Epithelial cell of esophagus (primary cell): ENCODE data around the gene SNX30.

Experiments
- DNase-seq: peaks from one replicate; pipeline ENCODE4 v3.0.0; 2010; ENCODE audit warnings: low read depth
- H3K4me3 ChIP-seq: 2 replicates; pipeline ENCODE4 v1.5.1; 2011; ENCODE audit warnings: mild to moderate bottlenecking, low read length, control low read depth
- CTCF ChIP-seq: IDR thresholded peaks from 2 replicates; pipeline ENCODE4 v1.5.1; 2011; ENCODE audit warnings: low read depth, mild to moderate bottlenecking, low read length, control low read depth, inconsistent platforms; ENCODE audit not compliant: insufficient read depth; ENCODE audit errors: missing control alignments

The SNX30 gene

GRCh38 chr9:112846528-112847488, 96.2 kb downstream of the SNX30 start:
- TF ChIP-seq CTCF = no peak
- DNase-seq = no peak
- H3K4me3 ChIP-seq = no peak overlapping the region

- H3K4me3 ChIP-seq = no peak overlapping the region
- no peak for TF ChIP-seq CTCF
- no peak for DNase-seq
These were observed 98.0 kb downstream of the SNX30 start for GRCh38 chr9:112848316-112849151.

GRCh38 chr9:112849363-112849922, 98.9 kb downstream of the SNX30 start:
- TF ChIP-seq CTCF = no peak
- H3K4me3 ChIP-seq = no peak overlapping the region
- DNase-seq = no peak

GRCh38 chr9:112850840-112851239, 100.3 kb downstream of the SNX30 start:
- no peak for TF ChIP-seq CTCF
- DNase-seq = no peak
- no peak overlapping the region for H3K4me3 ChIP-seq

- no peak for TF ChIP-seq CTCF
- peak; percentile 58 for DNase-seq
- H3K4me3 ChIP-seq = no peak overlapping the region
These were observed 102.4 kb downstream of the SNX30 start for GRCh38 chr9:112852741-112853504.

GRCh38 chr9:112853882-112854585, 103.5 kb downstream of the SNX30 start:
- no peak for TF ChIP-seq CTCF
- no peak for DNase-seq
- no peak overlapping the region for H3K4me3 ChIP-seq
